ENCODE data around the gene LEAP2.

LEAP2 gene

GRCh38 chr5:132895719-132896305 is 22.3 kb downstream of the LEAP2 start:
- Histone ChIP-seq H3K9ac (no peak overlapping the region), H3K27ac (no peak overlapping the region), H3K36me3 (peaks cover 86% of the 10 kb centered on the region), H3K4me3 (no peak overlapping the region), H3K4me2 (no peak overlapping the region), H3K9me3 (no peaks in the 10 kb centered on the region), H4K20me1 (peaks cover 27% of the 10 kb centered on the region), H3K27me3 (no peaks in the 10 kb centered on the region), H3K4me1 (no peaks in the 10 kb centered on the region)
- no peak for TF ChIP-seq Cebpa-rat (IDR thresholded peaks at IDR 0.05)

GRCh38 chr5:132896685-132897084 is 23.2 kb downstream of the LEAP2 start:
- H3K27me3 ChIP-seq = no peaks in the 10 kb centered on the region
- peaks cover 27% of the 10 kb centered on the region for H4K20me1 ChIP-seq
- no peak overlapping the region for H3K4me3 ChIP-seq
- H3K4me2 ChIP-seq = no peak overlapping the region
- H3K27ac ChIP-seq = no peak overlapping the region
- peaks cover 88% of the 10 kb centered on the region for H3K36me3 ChIP-seq
- TF ChIP-seq Cebpa-rat (IDR thresholded peaks at IDR 0.05) = no peak
- H3K9ac ChIP-seq = no peak overlapping the region
- H3K9me3 ChIP-seq = no peaks in the 10 kb centered on the region
- no peaks in the 10 kb centered on the region for H3K4me1 ChIP-seq

GRCh38 chr5:132898094-132898493 is 24.6 kb downstream of the LEAP2 start:
- Histone ChIP-seq H3K27ac (no peak overlapping the region), H3K27me3 (no peaks in the 10 kb centered on the region), H3K9me3 (no peaks in the 10 kb centered on the region), H4K20me1 (peaks cover 18% of the 10 kb centered on the region), H3K9ac (no peak overlapping the region), H3K36me3 (peaks cover 84% of the 10 kb centered on the region), H3K4me1 (no peaks in the 10 kb centered on the region), H3K4me2 (no peak overlapping the region), H3K4me3 (no peak overlapping the region)
- no peak for TF ChIP-seq Cebpa-rat (IDR thresholded peaks at IDR 0.05)

GRCh38 chr5:132901036-132901435 is 27.6 kb downstream of the LEAP2 start:
- no peak overlapping the region for H3K27ac ChIP-seq
- H3K36me3 ChIP-seq = peaks cover 70% of the 10 kb centered on the region
- no peak overlapping the region for H3K4me3 ChIP-seq
- no peak overlapping the region for H3K9ac ChIP-seq
- H3K4me1 ChIP-seq = no peaks in the 10 kb centered on the region
- H3K27me3 ChIP-seq = no peaks in the 10 kb centered on the region
- H3K4me2 ChIP-seq = no peak overlapping the region
- no peak for TF ChIP-seq Cebpa-rat (IDR thresholded peaks at IDR 0.05)
- H3K9me3 ChIP-seq = no peaks in the 10 kb centered on the region
- peaks cover 27% of the 10 kb centered on the region; the same call in 1 of the 2 replicates for H4K20me1 ChIP-seq

- H3K27me3 ChIP-seq = no peaks in the 10 kb centered on the region
- H4K20me1 ChIP-seq = peaks cover 34% of the 10 kb centered on the region
- H3K4me2 ChIP-seq = no peak overlapping the region
- no peaks in the 10 kb centered on the region for H3K4me1 ChIP-seq
- no peak for TF ChIP-seq Cebpa-rat (IDR thresholded peaks at IDR 0.05)
- no peaks in the 10 kb centered on the region for H3K9me3 ChIP-seq
- H3K27ac ChIP-seq = no peak overlapping the region
- no peak overlapping the region for H3K9ac ChIP-seq
- peaks cover 63% of the 10 kb centered on the region for H3K36me3 ChIP-seq
- H3K4me3 ChIP-seq = no peak overlapping the region
Observed at GRCh38 chr5:132901730-132902129, 28.3 kb downstream of the LEAP2 start.

- peaks cover 64% of the 10 kb centered on the region for H4K20me1 ChIP-seq
Observed at GRCh38 chr5:132905938-132906337, 32.5 kb downstream of the LEAP2 start.

GRCh38 chr5:132907161-132907560 is 33.7 kb downstream of the LEAP2 start:
- H3K4me3 ChIP-seq = no peak overlapping the region
- H3K9me3 ChIP-seq = no peaks in the 10 kb centered on the region
- H3K27me3 ChIP-seq = no peaks in the 10 kb centered on the region
- H3K36me3 ChIP-seq = peaks cover 62% of the 10 kb centered on the region
- H4K20me1 ChIP-seq = peaks cover 68% of the 10 kb centered on the region
- TF ChIP-seq Cebpa-rat (IDR thresholded peaks at IDR 0.05) = no peak
- no peak overlapping the region for H3K4me2 ChIP-seq
- no peak overlapping the region for H3K27ac ChIP-seq
- H3K9ac ChIP-seq = no peak overlapping the region
- H3K4me1 ChIP-seq = no peaks in the 10 kb centered on the region

More at GRCh38 chr5:132905938-132906337, 32.5 kb downstream of the LEAP2 start:
- Histone ChIP-seq H3K9ac (no peak overlapping the region), H3K4me2 (no peak overlapping the region), H3K27ac (no peak overlapping the region), H3K36me3 (peaks cover 65% of the 10 kb centered on the region), H3K4me3 (no peak overlapping the region), H3K9me3 (no peaks in the 10 kb centered on the region), H3K4me1 (no peaks in the 10 kb centered on the region), H3K27me3 (no peaks in the 10 kb centered on the region)
- TF ChIP-seq Cebpa-rat (IDR thresholded peaks at IDR 0.05) = no peak

- Histone ChIP-seq H4K20me1 (peaks cover 75% of the 10 kb centered on the region), H3K4me3 (no peak overlapping the region), H3K4me2 (no peak overlapping the region), H3K27ac (no peak overlapping the region), H3K36me3 (peaks cover 66% of the 10 kb centered on the region), H3K9ac (no peak overlapping the region), H3K9me3 (no peaks in the 10 kb centered on the region), H3K27me3 (no peaks in the 10 kb centered on the region), H3K4me1 (no peaks in the 10 kb centered on the region)
- TF ChIP-seq Cebpa-rat (IDR thresholded peaks at IDR 0.05) = no peak
Observed at GRCh38 chr5:132909702-132910101, 36.2 kb downstream of the LEAP2 start.

GRCh38 chr5:132915681-132916080 is 42.2 kb downstream of the LEAP2 start:
- no peak overlapping the region for H3K9ac ChIP-seq
- H3K4me3 ChIP-seq = no peak overlapping the region
- H3K9me3 ChIP-seq = no peaks in the 10 kb centered on the region
- H3K36me3 ChIP-seq = peaks cover 80% of the 10 kb centered on the region
- no peak overlapping the region for H3K27ac ChIP-seq
- H4K20me1 ChIP-seq = peaks cover 68% of the 10 kb centered on the region
- no peak for TF ChIP-seq Cebpa-rat (IDR thresholded peaks at IDR 0.05)
- no peak overlapping the region for H3K4me2 ChIP-seq
- no peaks in the 10 kb centered on the region for H3K4me1 ChIP-seq
- H3K27me3 ChIP-seq = no peaks in the 10 kb centered on the region

- H3K27ac ChIP-seq = no peak overlapping the region
- no peak overlapping the region for H3K4me2 ChIP-seq
- H3K27me3 ChIP-seq = no peaks in the 10 kb centered on the region
- no peaks in the 10 kb centered on the region for H3K4me1 ChIP-seq
- H3K9me3 ChIP-seq = no peaks in the 10 kb centered on the region
- no peak overlapping the region for H3K9ac ChIP-seq
- peaks cover 64% of the 10 kb centered on the region for H4K20me1 ChIP-seq
- peaks cover 81% of the 10 kb centered on the region for H3K36me3 ChIP-seq
- no peak for TF ChIP-seq Cebpa-rat (IDR thresholded peaks at IDR 0.05)
- no peak overlapping the region for H3K4me3 ChIP-seq
Observed at GRCh38 chr5:132916086-132916485, 42.6 kb downstream of the LEAP2 start.

Data from BLaER1 (cell line).